Measurements from ENCODE around the gene EVI5.

EVI5 gene

DNA sequence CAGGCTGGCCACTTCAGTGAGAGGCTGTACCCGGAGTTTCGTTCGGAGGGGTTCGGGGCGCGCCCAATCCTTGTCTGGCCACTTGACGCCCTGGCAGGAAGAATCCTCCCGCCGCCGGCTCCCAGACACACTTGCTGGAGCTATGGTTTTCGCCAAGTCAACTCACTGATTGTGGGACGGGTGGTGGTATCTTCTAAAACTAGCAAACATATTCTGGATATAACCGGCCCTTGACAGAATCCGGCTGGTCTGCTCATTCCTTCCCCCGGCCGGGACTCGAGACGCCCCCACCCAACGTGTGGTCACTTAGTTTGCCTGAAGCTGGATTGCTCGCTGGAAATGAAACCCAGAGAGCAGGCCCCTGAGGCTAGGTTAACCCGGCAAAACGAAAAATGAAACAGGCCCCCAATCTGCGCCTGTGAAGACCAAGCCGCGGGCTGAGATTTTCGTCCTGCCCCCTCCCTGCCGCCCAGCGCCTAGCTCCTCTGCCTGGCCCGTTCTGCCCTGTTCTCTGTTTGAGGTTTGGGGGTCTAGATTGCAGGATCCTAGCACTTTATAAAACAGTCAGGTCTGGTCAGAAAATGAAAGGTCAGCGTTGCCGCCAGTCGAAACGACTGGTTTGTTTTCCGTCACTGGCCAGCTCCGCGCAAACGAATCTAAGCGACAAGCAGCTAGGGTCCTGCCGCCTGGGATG, 302.8 kb downstream of the EVI5 start:
- Histone ChIP-seq H3K4me3 (ENCODE audit: low read depth in 1 of 2, low read length in 2 of 2) (peak overlapping the region; percentile 72 to 76), H3K36me3 (ENCODE audit: control insufficient read depth in 1 of 2, insufficient read depth in 2 of 2, low read length in 2 of 2) (peaks cover 0 to 4% of the 10 kb centered on the region in 2 donors), H3K4me1 (ENCODE audit: control insufficient read depth in 1 of 2, insufficient read depth in 2 of 2, low read length in 2 of 2) (peaks cover 30 to 53% of the 10 kb centered on the region in 2 donors), H3K27ac (ENCODE audit: low read depth, low read length) (no peak overlapping the region), H3K9me3 (ENCODE audit: control insufficient read depth in 1 of 2, low read length in 2 of 2) (no peaks in the 10 kb centered on the region), H3K9ac (ENCODE audit: low read depth in 1 of 2, low read length in 2 of 2) (peak overlapping the region; percentile 19 to 56), H3K27me3 (ENCODE audit: control insufficient read depth in 1 of 2, insufficient read depth in 2 of 2, low read length in 2 of 2) (peaks cover 45 to 71% of the 10 kb centered on the region in 2 donors)

DNA sequence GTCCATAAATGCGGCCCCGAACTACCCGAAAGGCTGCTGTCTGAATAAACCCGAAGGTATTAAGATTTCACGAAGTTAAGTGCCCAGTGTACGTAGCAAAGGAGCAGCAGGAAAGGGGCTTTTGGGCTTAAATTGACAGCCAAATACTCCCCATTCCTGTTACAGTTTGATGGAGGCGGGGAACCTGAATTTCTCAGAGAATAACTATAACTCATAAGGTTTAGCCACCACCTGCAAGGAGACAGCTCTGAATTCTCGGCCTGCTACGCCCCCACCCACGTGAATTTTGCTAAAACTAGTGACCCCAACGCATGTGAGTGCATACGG, 303.3 kb downstream of the EVI5 start:
- H3K9ac ChIP-seq (ENCODE audit: low read depth in 1 of 2, low read length in 2 of 2), result no peak overlapping the region
- H3K27me3 ChIP-seq (ENCODE audit: control insufficient read depth in 1 of 2, insufficient read depth in 2 of 2, low read length in 2 of 2), result peaks cover 41 to 66% of the 10 kb centered on the region in 2 donors
- H3K27ac ChIP-seq (ENCODE audit: low read depth, low read length), result no peak overlapping the region
- H3K36me3 ChIP-seq (ENCODE audit: control insufficient read depth in 1 of 2, insufficient read depth in 2 of 2, low read length in 2 of 2), result peaks cover 0 to 4% of the 10 kb centered on the region in 2 donors
- peaks cover 30 to 49% of the 10 kb centered on the region in 2 donors for H3K4me1 ChIP-seq (ENCODE audit: control insufficient read depth in 1 of 2, insufficient read depth in 2 of 2, low read length in 2 of 2)
- no peaks in the 10 kb centered on the region for H3K9me3 ChIP-seq (ENCODE audit: control insufficient read depth in 1 of 2, low read length in 2 of 2)
- peak overlapping the region; percentile 72 to 76 for H3K4me3 ChIP-seq (ENCODE audit: low read depth in 1 of 2, low read length in 2 of 2)

- no peak overlapping the region for H3K27ac ChIP-seq (ENCODE audit: low read depth, low read length)
- H3K9ac ChIP-seq (ENCODE audit: low read depth in 1 of 2, low read length in 2 of 2), result no peak overlapping the region
- H3K4me3 ChIP-seq (ENCODE audit: low read depth in 1 of 2, low read length in 2 of 2), result peak overlapping the region; percentile 45 to 72
- H3K4me1 ChIP-seq (ENCODE audit: control insufficient read depth in 1 of 2, insufficient read depth in 2 of 2, low read length in 2 of 2), result peaks cover 30 to 54% of the 10 kb centered on the region in 2 donors
- peaks cover 41 to 68% of the 10 kb centered on the region in 2 donors for H3K27me3 ChIP-seq (ENCODE audit: control insufficient read depth in 1 of 2, insufficient read depth in 2 of 2, low read length in 2 of 2)
- no peaks in the 10 kb centered on the region for H3K9me3 ChIP-seq (ENCODE audit: control insufficient read depth in 1 of 2, low read length in 2 of 2)
- H3K36me3 ChIP-seq (ENCODE audit: control insufficient read depth in 1 of 2, insufficient read depth in 2 of 2, low read length in 2 of 2), result peaks cover 0 to 4% of the 10 kb centered on the region in 2 donors
These were observed 303.9 kb downstream of the EVI5 start for GRCh38 chr1:92480813-92481598.

GRCh38 chr1:92480200-92480812, 304.6 kb downstream of the EVI5 start:
- H3K27ac ChIP-seq (ENCODE audit: low read depth, low read length), result no peak overlapping the region
- peaks cover 30 to 49% of the 10 kb centered on the region in 2 donors for H3K4me1 ChIP-seq (ENCODE audit: control insufficient read depth in 1 of 2, insufficient read depth in 2 of 2, low read length in 2 of 2)
- H3K27me3 ChIP-seq (ENCODE audit: control insufficient read depth in 1 of 2, insufficient read depth in 2 of 2, low read length in 2 of 2), result peaks cover 41 to 64% of the 10 kb centered on the region in 2 donors
- no peak overlapping the region for H3K9ac ChIP-seq (ENCODE audit: low read depth in 1 of 2, low read length in 2 of 2)
- H3K36me3 ChIP-seq (ENCODE audit: control insufficient read depth in 1 of 2, insufficient read depth in 2 of 2, low read length in 2 of 2), result peaks cover 0 to 4% of the 10 kb centered on the region in 2 donors
- peak overlapping the region in 1 of 2 donors; percentile 3 for H3K4me3 ChIP-seq (ENCODE audit: low read depth in 1 of 2, low read length in 2 of 2)
- H3K9me3 ChIP-seq (ENCODE audit: control insufficient read depth in 1 of 2, low read length in 2 of 2), result no peaks in the 10 kb centered on the region

GRCh38 chr1:92479587-92479986, 305.3 kb downstream of the EVI5 start:
- H3K4me3 ChIP-seq (ENCODE audit: low read depth in 1 of 2, low read length in 2 of 2), result no peak overlapping the region
- H3K9ac ChIP-seq (ENCODE audit: low read depth in 1 of 2, low read length in 2 of 2), result no peak overlapping the region
- peaks cover 26 to 41% of the 10 kb centered on the region in 2 donors for H3K4me1 ChIP-seq (ENCODE audit: control insufficient read depth in 1 of 2, insufficient read depth in 2 of 2, low read length in 2 of 2)
- peaks cover 35 to 57% of the 10 kb centered on the region in 2 donors for H3K27me3 ChIP-seq (ENCODE audit: control insufficient read depth in 1 of 2, insufficient read depth in 2 of 2, low read length in 2 of 2)
- peaks cover 0 to 4% of the 10 kb centered on the region in 2 donors for H3K36me3 ChIP-seq (ENCODE audit: control insufficient read depth in 1 of 2, insufficient read depth in 2 of 2, low read length in 2 of 2)
- no peaks in the 10 kb centered on the region for H3K9me3 ChIP-seq (ENCODE audit: control insufficient read depth in 1 of 2, low read length in 2 of 2)
- H3K27ac ChIP-seq (ENCODE audit: low read depth, low read length), result no peak overlapping the region

DNA sequence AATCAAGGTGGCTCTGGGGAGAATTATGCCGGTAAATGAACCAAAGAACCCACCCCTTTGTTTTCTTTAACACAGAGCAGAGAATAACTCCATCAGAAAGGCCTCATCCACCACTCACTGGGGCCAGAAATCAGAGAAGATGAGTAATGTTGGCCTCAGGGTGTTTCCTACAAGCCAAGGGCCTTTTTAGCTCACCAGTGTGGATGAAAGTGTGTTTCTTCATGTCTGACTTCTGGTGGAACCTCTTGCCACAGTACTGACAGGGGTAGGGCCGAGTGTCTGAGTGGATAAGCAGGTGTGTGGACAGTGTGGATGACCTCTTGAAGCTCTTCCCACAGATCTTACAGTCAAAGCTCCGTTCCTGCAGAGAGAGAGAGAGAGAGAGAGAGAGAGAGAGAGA, 306.5 kb downstream of the EVI5 start:
- H3K27me3 ChIP-seq (ENCODE audit: control insufficient read depth in 1 of 2, insufficient read depth in 2 of 2, low read length in 2 of 2), result peaks cover 27 to 45% of the 10 kb centered on the region in 2 donors
- peaks cover 0 to 4% of the 10 kb centered on the region in 2 donors for H3K36me3 ChIP-seq (ENCODE audit: control insufficient read depth in 1 of 2, insufficient read depth in 2 of 2, low read length in 2 of 2)

DNA sequence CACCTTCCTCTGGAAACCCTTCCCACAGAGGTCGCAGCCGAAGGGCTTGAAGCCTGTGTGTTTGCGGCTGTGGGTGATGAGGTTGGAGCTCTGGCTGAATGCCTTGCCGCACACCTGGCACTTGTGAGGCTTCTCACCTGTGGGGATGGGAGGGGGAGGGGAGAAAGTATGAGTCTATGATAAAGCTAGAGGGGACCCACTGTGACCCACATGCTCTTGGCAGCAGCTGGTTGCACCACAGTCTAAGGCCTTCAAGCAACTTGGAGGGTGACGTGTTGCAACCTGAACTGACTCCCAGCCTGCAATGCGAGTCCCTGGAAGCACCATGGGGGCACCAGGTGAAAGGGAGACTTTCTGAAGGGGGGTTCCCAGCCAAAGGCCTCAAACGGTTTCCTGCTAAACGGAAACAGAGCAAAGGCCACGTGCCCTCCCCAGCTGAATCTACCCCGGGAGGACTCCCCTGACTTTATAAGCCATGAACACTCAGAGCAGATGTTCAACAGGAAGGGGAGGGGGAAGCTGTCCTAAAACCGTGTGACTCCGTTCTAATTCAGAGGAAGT, 308.8 kb downstream of the EVI5 start:
- Histone ChIP-seq H3K4me3 (ENCODE audit: low read depth in 1 of 2, low read length in 2 of 2) (no peak overlapping the region), H3K4me1 (ENCODE audit: control insufficient read depth in 1 of 2, insufficient read depth in 2 of 2, low read length in 2 of 2) (peaks cover 0 to 11% of the 10 kb centered on the region in 2 donors), H3K9ac (ENCODE audit: low read depth in 1 of 2, low read length in 2 of 2) (peak overlapping the region in 1 of 2 donors; percentile 9), H3K9me3 (ENCODE audit: control insufficient read depth in 1 of 2, low read length in 2 of 2) (no peaks in the 10 kb centered on the region), H3K36me3 (ENCODE audit: control insufficient read depth in 1 of 2, insufficient read depth in 2 of 2, low read length in 2 of 2) (peaks cover 0 to 4% of the 10 kb centered on the region in 2 donors), H3K27me3 (ENCODE audit: control insufficient read depth in 1 of 2, insufficient read depth in 2 of 2, low read length in 2 of 2) (peaks cover 13 to 23% of the 10 kb centered on the region in 2 donors), H3K27ac (ENCODE audit: low read depth, low read length) (no peak overlapping the region)

More for the DNA sequence above, 306.5 kb downstream of the EVI5 start:
- Histone ChIP-seq H3K9ac (ENCODE audit: low read depth in 1 of 2, low read length in 2 of 2) (no peak overlapping the region), H3K9me3 (ENCODE audit: control insufficient read depth in 1 of 2, low read length in 2 of 2) (no peaks in the 10 kb centered on the region), H3K4me1 (ENCODE audit: control insufficient read depth in 1 of 2, insufficient read depth in 2 of 2, low read length in 2 of 2) (peaks cover 16 to 30% of the 10 kb centered on the region in 2 donors), H3K27ac (ENCODE audit: low read depth, low read length) (no peak overlapping the region), H3K4me3 (ENCODE audit: low read depth in 1 of 2, low read length in 2 of 2) (no peak overlapping the region)

DNA sequence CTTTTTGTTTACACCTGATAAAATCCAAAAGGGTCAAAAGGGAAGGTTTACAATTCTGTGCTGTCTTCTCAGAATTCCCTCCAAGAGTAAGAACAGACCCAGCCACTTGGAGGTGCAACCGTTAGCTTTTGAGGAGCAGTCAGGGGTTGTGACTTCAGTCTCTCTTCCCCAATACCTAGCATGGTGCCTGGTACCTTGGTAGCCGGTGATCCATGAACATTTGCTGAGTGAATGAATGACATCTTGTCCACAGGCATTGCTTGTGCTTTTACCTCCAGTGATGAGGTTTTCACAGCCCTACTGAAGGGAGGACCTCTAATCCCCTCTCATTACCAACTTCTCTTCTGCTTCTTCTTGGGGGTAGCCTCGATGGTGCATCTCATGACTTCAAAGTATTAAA, 309.9 kb downstream of the EVI5 start:
- Histone ChIP-seq H3K27me3 (ENCODE audit: control insufficient read depth in 1 of 2, insufficient read depth in 2 of 2, low read length in 2 of 2) (peaks cover 8 to 15% of the 10 kb centered on the region in 2 donors), H3K4me1 (ENCODE audit: control insufficient read depth in 1 of 2, insufficient read depth in 2 of 2, low read length in 2 of 2) (peaks cover 0 to 8% of the 10 kb centered on the region in 2 donors), H3K27ac (ENCODE audit: low read depth, low read length) (no peak overlapping the region), H3K9ac (ENCODE audit: low read depth in 1 of 2, low read length in 2 of 2) (no peak overlapping the region), H3K4me3 (ENCODE audit: low read depth in 1 of 2, low read length in 2 of 2) (no peak overlapping the region), H3K9me3 (ENCODE audit: control insufficient read depth in 1 of 2, low read length in 2 of 2) (no peaks in the 10 kb centered on the region), H3K36me3 (ENCODE audit: control insufficient read depth in 1 of 2, insufficient read depth in 2 of 2, low read length in 2 of 2) (peaks cover 0 to 4% of the 10 kb centered on the region in 2 donors)

DNA sequence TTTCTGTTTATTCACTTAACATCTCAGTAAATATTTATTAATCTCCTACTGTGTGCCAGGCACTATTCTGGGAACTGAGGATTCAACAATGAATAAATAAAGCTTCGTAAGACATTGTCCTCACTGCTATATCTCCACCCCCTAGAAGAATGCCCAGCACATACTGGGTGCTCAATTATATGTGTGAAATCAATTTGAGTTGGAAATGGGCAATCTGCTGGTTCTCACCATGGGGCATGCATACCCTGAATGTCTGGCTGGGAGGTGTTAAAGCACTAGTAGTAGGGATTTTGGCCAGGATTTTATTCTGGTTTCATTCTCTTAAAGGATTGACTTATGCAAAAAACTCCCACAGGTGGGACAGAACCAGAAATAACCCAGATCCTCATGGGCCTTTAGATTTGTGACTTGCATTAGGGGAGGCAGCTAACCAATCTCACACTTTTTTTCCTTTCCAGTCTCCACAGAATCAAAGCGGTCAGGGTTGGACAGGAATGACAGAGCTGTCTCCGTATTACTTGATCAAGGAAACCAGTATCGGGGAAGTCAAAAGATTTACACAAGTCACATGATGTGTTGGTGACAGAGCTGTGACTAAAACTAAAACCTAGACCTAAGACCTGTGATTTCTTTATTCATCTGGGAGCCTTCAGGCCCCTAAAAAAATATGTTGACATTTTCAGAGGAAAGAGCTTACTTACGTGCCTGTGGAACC, 311.0 kb downstream of the EVI5 start:
- Histone ChIP-seq H3K27me3 (ENCODE audit: control insufficient read depth in 1 of 2, insufficient read depth in 2 of 2, low read length in 2 of 2) (peaks cover 4 to 11% of the 10 kb centered on the region in 2 donors), H3K36me3 (ENCODE audit: control insufficient read depth in 1 of 2, insufficient read depth in 2 of 2, low read length in 2 of 2) (peaks cover 0 to 4% of the 10 kb centered on the region in 2 donors), H3K9ac (ENCODE audit: low read depth in 1 of 2, low read length in 2 of 2) (no peak overlapping the region), H3K4me3 (ENCODE audit: low read depth in 1 of 2, low read length in 2 of 2) (no peak overlapping the region), H3K9me3 (ENCODE audit: control insufficient read depth in 1 of 2, low read length in 2 of 2) (no peaks in the 10 kb centered on the region), H3K4me1 (ENCODE audit: control insufficient read depth in 1 of 2, insufficient read depth in 2 of 2, low read length in 2 of 2) (peaks cover 0 to 8% of the 10 kb centered on the region in 2 donors), H3K27ac (ENCODE audit: low read depth, low read length) (no peak overlapping the region)
